GM18519 (cell line): ENCODE measurements around the gene ZNF282.
"Not testable (repeated sequence)": the region's sequence is repeated elsewhere in the genome, so short reads cannot be mapped to it uniquely, and the experiment has no call there.

ENCODE experiments used
- ATAC-seq: cut with Tn5 transposase; IDR thresholded peaks from one replicate; pipeline ENCODE4 v1.9.1; 2021; ENCODE audit warnings: mild to moderate bottlenecking, moderate library complexity; ENCODE audit not compliant: unreplicated experiment, low FRiP score

Gene ZNF282

DNA sequence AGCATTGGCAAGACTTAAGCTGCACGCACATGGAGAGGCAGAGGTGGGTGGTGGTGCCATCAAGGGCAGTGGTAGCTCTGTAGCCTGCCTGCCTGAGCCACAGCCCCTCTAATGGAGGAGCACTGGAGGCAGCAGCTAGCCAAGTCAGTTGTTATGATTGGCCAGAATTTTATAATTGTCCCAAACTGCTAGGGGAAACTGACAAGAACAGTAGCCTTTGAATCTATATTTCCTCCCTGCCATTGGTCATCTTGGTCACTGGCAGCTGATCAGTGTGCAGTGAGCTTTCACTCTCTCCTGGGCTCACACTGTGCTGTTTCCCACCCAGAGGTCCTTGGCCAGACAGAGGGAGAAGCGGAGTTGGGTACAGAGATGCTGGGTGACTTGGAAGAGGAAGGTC lies 57.0 kb downstream of the ZNF282 start:
- no peak for ATAC-seq

DNA sequence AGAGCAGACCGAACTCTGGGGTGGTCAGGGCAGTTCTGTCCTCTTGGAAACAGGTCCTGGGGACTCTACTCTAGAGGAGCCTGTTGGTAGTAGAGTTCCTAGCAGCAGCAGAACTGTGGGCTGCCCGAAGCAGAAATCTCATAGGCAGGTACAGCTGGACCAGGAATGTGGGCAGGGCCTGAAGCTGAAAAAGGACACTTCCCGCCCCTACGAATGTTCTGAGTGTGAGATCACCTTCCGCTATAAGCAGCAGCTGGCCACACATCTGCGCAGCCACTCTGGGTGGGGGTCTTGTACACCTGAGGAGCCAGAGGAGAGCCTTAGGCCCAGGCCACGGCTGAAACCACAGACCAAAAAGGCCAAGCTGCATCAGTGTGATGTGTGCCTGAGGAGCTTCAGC lies 58.3 kb downstream of the ZNF282 start:
- ATAC-seq: no peak

DNA sequence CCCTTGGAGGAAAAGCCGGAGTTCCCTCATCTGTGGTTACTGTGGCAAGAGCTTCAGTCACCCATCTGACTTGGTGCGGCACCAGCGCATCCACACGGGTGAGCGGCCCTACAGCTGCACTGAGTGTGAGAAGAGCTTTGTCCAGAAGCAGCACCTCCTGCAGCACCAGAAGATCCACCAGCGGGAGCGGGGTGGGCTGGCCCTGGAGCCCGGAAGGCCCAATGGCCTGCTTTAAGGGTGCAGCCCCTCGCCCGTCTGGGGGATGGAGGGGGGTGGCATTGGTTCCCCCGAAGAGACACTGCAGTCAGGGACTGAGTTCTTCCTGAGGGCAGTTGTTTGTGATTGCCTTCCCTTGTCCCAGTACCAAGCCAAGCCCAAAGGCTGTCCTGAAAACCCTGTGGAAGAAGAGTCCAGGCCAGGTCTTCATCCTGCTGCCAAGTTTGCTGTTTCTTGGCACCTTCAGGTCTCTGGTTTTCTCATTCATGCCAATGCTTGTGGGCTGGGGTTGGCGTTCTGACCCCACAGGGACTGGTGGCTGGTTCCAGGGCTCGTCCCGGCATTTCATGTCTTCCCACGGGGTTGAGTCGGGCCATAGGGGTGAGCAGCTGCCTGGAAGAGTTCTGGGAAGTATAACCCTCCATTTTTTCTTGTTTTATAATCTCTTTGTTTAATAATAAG lies 59.0 kb downstream of the ZNF282 start:
- ATAC-seq: no peak

DNA sequence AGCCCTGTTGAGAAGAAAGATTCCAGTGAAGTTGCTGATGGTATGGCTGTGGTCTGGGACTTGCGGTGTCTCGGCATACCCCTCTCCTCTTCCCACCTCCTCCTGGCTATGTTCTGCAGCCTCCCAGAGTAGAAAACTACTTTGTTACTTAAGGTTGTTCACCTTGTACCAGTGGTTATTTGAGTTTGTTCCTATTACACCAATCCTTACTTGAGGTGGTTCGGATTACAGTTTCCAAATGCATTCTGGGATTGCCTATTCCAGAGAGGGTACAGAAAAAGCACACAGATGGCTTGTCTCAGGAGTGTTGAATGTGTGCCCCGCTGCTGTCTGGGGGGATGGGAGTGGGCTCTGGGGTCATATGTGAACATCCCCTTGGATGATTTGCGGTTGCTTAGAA lies 59.8 kb downstream of the ZNF282 start:
- no peak for ATAC-seq

DNA sequence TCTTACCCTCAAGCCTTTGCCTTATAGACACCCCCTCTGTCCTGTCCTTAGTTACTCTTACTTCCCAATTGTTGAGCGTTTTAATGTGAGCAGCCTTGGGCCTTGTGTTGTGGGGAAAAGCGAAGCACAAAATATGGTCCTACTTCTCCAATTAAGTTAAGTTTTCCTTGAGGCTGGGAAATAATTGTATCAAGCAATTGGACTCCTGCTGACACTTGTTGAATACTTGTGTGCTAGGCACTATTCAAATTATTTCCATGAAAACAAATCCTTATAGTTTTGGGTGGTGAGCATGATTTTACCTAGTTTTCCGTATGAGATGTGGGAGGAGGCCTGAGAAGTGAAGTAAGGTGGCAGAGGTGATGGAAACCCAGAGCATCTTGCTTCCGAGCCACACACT lies 61.2 kb downstream of the ZNF282 start:
- no peak for ATAC-seq

DNA sequence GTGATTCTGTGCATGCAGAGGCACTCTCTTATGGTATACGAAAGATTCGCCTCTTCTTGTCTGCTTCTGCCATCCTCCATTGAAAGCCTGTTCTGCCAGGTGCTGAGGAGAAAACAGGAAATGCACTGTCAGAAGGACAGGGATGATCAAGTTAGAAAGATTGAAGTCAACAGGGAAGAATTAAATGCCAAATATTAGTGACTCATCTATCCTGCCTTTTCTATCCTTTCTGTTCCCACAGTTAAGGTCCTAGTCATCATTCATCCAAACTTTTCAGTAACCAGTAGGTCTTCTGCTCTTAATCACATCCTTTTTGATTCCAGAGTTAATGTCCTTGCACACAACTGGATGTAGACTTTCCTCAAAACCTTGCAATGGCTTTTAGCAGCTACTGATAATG lies 61.8 kb downstream of the ZNF282 start:
- ATAC-seq: no peak

DNA sequence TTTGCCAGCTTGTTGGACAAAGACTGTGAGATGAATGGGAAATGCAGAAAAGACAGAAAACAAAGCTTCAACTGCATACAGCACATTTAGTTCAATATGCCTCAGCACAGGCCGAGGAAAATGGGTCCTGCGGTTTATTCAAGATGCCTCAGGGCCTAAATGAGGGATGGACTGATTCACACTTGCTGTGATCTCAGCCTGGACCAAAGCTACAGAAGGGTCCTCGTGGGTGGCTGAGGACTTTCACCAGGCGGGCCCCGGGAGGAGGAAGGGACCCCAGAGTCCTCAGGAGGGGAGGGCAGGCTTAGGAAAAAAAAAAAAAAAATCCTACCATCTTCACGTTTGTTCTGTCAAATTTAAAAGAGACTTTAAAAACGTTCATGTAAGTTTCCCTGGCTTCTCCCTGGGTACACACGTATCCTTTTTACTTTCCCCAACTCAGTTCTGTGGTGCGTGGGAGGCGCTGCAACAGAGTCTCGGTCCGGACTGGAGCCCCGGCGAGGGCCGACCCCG lies 66.0 kb downstream of the ZNF282 start:
- no peak for ATAC-seq

DNA sequence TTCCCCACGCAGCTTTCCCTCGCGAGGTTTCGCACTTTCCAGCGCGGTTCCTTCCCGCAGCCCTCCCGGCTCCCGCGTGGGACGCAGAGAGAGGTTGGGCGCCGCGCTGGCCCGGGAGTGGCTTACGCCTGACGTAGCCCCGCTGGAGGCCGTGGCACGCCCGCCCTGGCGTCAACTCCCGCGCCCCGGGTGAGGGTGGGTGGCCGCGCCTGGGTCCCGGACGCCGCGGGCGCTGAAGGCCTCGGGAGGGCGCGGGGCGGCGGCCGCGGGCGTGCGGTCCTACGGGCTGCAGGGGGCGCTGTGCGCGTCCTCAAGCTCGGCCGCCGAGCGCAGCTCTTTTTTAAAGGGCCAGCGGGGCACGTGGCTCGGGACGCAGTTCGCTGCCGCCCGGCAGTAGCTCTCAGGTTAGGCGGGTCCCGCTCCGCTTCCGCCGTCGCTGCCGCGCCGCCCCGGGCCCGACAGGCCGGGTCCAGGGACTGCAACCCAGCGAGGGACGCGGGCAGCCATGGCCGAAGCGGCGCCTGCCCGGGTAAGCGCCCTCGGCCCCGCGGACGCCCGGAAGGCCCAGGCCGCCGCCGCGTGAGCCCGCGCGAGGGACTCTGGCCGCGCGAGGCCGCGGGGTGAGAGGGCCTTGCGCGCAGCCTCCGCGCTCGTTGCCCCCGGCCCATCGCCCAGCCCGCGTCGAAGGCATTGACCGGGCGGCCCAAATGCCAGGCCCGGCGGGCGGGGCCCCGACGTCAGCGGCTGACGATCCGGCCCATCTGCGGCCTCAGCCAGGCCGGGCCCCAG lies 66.7 kb downstream of the ZNF282 start, which contains the start of gene ZNF783:
ZNF783 (plus strand) TSS at position 368 of the 789 bp plus-strand sequence; CDS start at position 506, 138 bp downstream.
- ATAC-seq: peak; percentile 84

DNA sequence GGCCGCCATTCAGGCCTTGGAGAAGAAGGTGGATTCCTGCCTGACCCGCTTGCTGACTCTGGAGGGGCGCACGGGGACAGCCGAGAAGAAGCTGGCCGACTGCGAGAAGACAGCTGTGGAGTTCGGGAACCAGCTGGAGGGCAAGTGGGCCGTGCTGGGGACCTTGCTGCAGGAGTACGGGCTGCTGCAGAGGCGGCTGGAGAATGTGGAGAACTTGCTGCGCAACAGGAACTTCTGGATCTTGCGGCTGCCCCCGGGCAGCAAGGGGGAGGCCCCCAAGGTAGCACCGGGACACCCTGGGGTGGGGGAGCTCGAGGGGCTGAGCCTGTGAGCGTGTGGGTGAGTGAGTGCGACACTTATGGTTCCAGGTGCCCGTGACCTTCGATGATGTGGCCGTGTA lies 71.1 kb downstream of the ZNF282 start:
- ATAC-seq: no peak

DNA sequence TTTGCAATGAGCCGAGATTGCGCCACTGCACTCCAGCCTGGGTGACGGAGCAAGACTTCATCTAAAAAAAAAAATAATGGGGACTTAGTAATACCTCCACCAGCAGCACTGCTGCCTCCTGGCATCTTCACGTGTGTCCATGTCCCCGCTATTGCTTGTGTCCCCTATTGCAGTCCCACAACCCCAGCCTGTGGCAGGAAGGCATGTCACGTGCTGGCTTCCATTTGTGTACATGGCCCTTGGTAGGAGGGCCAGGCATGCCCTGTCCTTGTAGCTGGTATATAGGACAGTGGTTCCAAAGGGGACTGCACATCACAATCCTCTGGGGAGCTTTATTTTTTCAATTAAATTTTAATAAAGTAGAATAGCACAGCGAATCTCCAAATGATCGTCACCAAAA lies 72.4 kb downstream of the ZNF282 start:
- ATAC-seq: no peak

DNA sequence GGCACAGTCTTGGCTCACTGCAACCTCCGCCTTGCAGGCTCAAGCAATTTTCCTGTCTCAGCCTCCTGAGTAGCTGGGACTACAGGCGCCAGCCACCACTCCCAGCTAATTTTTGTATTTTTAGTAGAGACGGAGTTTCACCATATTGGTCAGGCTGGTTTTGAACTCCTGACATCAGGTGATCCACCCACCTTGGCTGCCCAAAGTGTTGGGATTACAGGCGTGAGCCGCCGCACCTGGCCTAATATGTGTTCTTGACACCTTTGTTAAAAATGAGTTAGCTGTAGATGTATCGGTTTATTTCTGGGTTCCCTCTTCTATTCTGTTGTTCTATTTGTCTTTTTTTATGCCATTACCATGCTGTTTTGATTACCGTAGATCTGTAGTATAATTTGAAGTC lies 79.1 kb downstream of the ZNF282 start:
- not testable (repeated sequence) for ATAC-seq
